H1 (cell line): ENCODE data around the gene CCER1. TPM values are rescaled to one million over a fixed set of nuclear protein-coding genes. Genes with fewer than 3 reads are reported as not detected.

Experiments
- CTCF ChIA-PET: fragments of 300-600 bp; sonication (Branson Sonifier 250); formaldehyde crosslinking; loops from one replicate; lab custom pipeline; 2021; ENCODE audit not compliant: partially characterized antibody; lab: Charles Lee
- POLR2A ChIA-PET: fragments of 300-600 bp; sonication (Branson Sonifier 250); formaldehyde crosslinking; loops from one replicate; lab custom pipeline; 2021; ENCODE audit warnings: inconsistent platforms; ENCODE audit not compliant: partially characterized antibody; lab: Charles Lee
- DNase-seq, 2 experiments: peaks; one replicate each; pipeline versions ENCODE4 v3.0.0 to v3.0.0-alpha.2; 2010 to 2022; ENCODE audit warnings: low spot score in 2 of 2, low read depth in 1 of 2, mixed read lengths in 1 of 2
- FAIRE-seq: peaks from 2 replicates; lab custom pipeline; 2011; peaks lifted over from hg19 to GRCh38; lab: Jason Lieb, UNC
- H2AFZ ChIP-seq: 2 replicates; pipeline ENCODE4 v1.8.1; 2012; ENCODE audit warnings: low read length, inconsistent platforms
- H2AK5ac ChIP-seq: 2 replicates; pipeline ENCODE4 v1.6.1; 2013; ENCODE audit warnings: low read depth, low read length
- H2BK120ac ChIP-seq: replicated peaks from 2 replicates; pipeline ENCODE3; 2013; ENCODE audit warnings: low read depth, low read length, inconsistent platforms
- H2BK12ac ChIP-seq: 2 replicates; pipeline ENCODE4 v1.6.1; 2013; ENCODE audit warnings: low read depth, low read length
- H2BK15ac ChIP-seq: 2 replicates; pipeline ENCODE4 v1.6.1; 2013; ENCODE audit warnings: low read length
- H2BK20ac ChIP-seq: 2 replicates; pipeline ENCODE4 v1.6.1; 2013; ENCODE audit warnings: low read length
- H2BK5ac ChIP-seq: 2 replicates; pipeline ENCODE4 v1.6.1; 2013; ENCODE audit warnings: low read depth, low read length
- H3K14ac ChIP-seq: 2 replicates; pipeline ENCODE4 v1.6.1; 2013; ENCODE audit warnings: inconsistent platforms; ENCODE audit not compliant: insufficient read length
- H3K18ac ChIP-seq: 2 replicates; pipeline ENCODE4 v1.6.1; 2013; ENCODE audit warnings: low read length; ENCODE audit errors: extremely low read depth
- H3K23ac ChIP-seq: 2 replicates; pipeline ENCODE4 v1.6.1; 2013; ENCODE audit warnings: inconsistent platforms; ENCODE audit not compliant: insufficient read length
- H3K23me2 ChIP-seq: 2 replicates; pipeline ENCODE4 v1.6.1; 2013; ENCODE audit warnings: low read depth, low read length
- H3K27ac ChIP-seq: 2 replicates; pipeline ENCODE4 v1.6.1; 2011; ENCODE audit warnings: low read depth, low read length, inconsistent platforms
- H3K27me3 ChIP-seq, 4 experiments: replicated peaks in 1 of 4; 1 replicate in 1 of 4; 2 replicates in 3 of 4; pipeline versions ENCODE4 v1.6.1 to v1.8.1; 2011 to 2013; ENCODE audit warnings: low read length in 3 of 4, mild to moderate bottlenecking in 3 of 4, inconsistent platforms in 2 of 4, mixed read lengths in 2 of 4, moderate library complexity in 1 of 4; ENCODE audit not compliant: control insufficient read depth in 3 of 4, insufficient read depth in 3 of 4; ENCODE audit errors: extremely low read depth in 1 of 4
- H3K36me3 ChIP-seq, 4 experiments: 2 replicates each; pipeline versions ENCODE4 v1.6.1 to v1.8.1; 2011 to 2013; ENCODE audit warnings: mild to moderate bottlenecking in 4 of 4, low read length in 3 of 4, moderate library complexity in 2 of 4, control low read depth in 1 of 4, inconsistent platforms in 1 of 4; ENCODE audit not compliant: insufficient read depth in 4 of 4, control insufficient read depth in 2 of 4
- H3K4ac ChIP-seq: replicated peaks from 2 replicates; pipeline ENCODE3; 2013; ENCODE audit warnings: low read length, low read depth, mixed read lengths, inconsistent platforms; ENCODE audit not compliant: insufficient read length
- H3K4me1 ChIP-seq, 4 experiments: replicated peaks in 1 of 4; 1 replicate in 1 of 4; 2 replicates in 3 of 4; pipeline versions ENCODE4 v1.6.1 to v1.8.1; 2011 to 2013; ENCODE audit warnings: low read length in 3 of 4, inconsistent platforms in 2 of 4, mixed read lengths in 1 of 4; ENCODE audit not compliant: insufficient read depth in 4 of 4, control insufficient read depth in 3 of 4
- H3K4me2 ChIP-seq, 2 experiments: 2 replicates each; pipeline versions ENCODE4 v1.6.1 to v1.8.1; 2011 to 2013; ENCODE audit warnings: low read depth in 2 of 2, low read length in 2 of 2, control low read depth in 1 of 2, inconsistent platforms in 1 of 2, mild to moderate bottlenecking in 1 of 2; ENCODE audit not compliant: insufficient read depth in 1 of 2
- H3K4me3 ChIP-seq, 4 experiments: fragments of 200-600, 300-600 bp in 1 of 4; sonication (generic), shearing (Covaris generic), sonication (Bioruptor Twin) in 1 of 4; 2 replicates each; pipeline versions ENCODE4 v1.5.1 to v1.8.1; 2011 to 2016; ENCODE audit warnings: low read length in 4 of 4, low read depth in 3 of 4, control low read depth in 2 of 4, inconsistent platforms in 2 of 4, mild to moderate bottlenecking in 2 of 4, mixed read lengths in 1 of 4, moderate library complexity in 1 of 4; ENCODE audit not compliant: insufficient read depth in 2 of 4; ENCODE audit errors: extremely low read depth in 1 of 4
- H3K56ac ChIP-seq: replicated peaks from 2 replicates; pipeline ENCODE3; 2013; ENCODE audit warnings: low read depth, mild to moderate bottlenecking, mixed read lengths, low read length, inconsistent platforms; ENCODE audit not compliant: insufficient read length
- H3K79me1 ChIP-seq: 2 replicates; pipeline ENCODE4 v1.6.1; 2013; ENCODE audit warnings: low read depth, low read length, control low read depth
- H3K79me2 ChIP-seq, 2 experiments: 2 replicates each; pipeline versions ENCODE4 v1.6.1 to v1.8.1; 2012 to 2013; ENCODE audit warnings: low read length in 2 of 2, mild to moderate bottlenecking in 2 of 2, inconsistent platforms in 1 of 2; ENCODE audit not compliant: insufficient read depth in 2 of 2, control insufficient read depth in 1 of 2
- H3K9ac ChIP-seq, 4 experiments: replicated peaks in 1 of 4; 1 replicate in 1 of 4; 2 replicates in 3 of 4; pipeline versions ENCODE4 v1.6.1 to v1.8.1; 2011 to 2013; ENCODE audit warnings: low read depth in 3 of 4, low read length in 3 of 4, control low read depth in 2 of 4, mild to moderate bottlenecking in 2 of 4, moderate library complexity in 2 of 4, inconsistent platforms in 1 of 4; ENCODE audit errors: extremely low read depth in 1 of 4
- H3K9me3 ChIP-seq, 2 experiments: 2 replicates each; pipeline versions ENCODE4 v1.6.1 to v1.8.1; 2012 to 2013; ENCODE audit warnings: mild to moderate bottlenecking in 2 of 2, moderate library complexity in 2 of 2, control low read depth in 1 of 2, inconsistent platforms in 1 of 2, low read depth in 1 of 2, low read length in 1 of 2, mixed read lengths in 1 of 2; ENCODE audit not compliant: insufficient read depth in 2 of 2
- H4K20me1 ChIP-seq, 2 experiments: replicated peaks in 1 of 2; 2 replicates each; pipeline versions ENCODE3 to v1.8.1; 2011 to 2013; ENCODE audit warnings: inconsistent platforms in 2 of 2, low read length in 2 of 2, mild to moderate bottlenecking in 1 of 2; ENCODE audit not compliant: insufficient read depth in 2 of 2, control insufficient read depth in 1 of 2
- H4K5ac ChIP-seq: 2 replicates; pipeline ENCODE4 v1.6.1; 2013; ENCODE audit warnings: low read length, low read depth, mixed read lengths, inconsistent platforms; ENCODE audit not compliant: insufficient read length
- H4K8ac ChIP-seq: 2 replicates; pipeline ENCODE4 v1.8.0; 2013; ENCODE audit warnings: mild to moderate bottlenecking, moderate library complexity, low read length, inconsistent platforms; ENCODE audit not compliant: insufficient read depth; ENCODE audit errors: extremely low read depth
- H4K91ac ChIP-seq: replicated peaks from 2 replicates; pipeline ENCODE3; 2013; ENCODE audit warnings: low read length, mixed read lengths, inconsistent platforms; ENCODE audit not compliant: insufficient read length
- CBX5 ChIP-seq: fragments of 300-800, 300-1000 bp; sonication (generic); IDR thresholded peaks from 2 replicates; pipeline ENCODE4 v1.7.1; 2016; ENCODE audit warnings: antibody characterized with exemption, low read length, low read depth
- CREB1 ChIP-seq: IDR thresholded peaks from 2 replicates; pipeline ENCODE4 v1.6.1; 2012; ENCODE audit warnings: inconsistent platforms
- NANOG ChIP-seq: IDR thresholded peaks from 2 replicates; pipeline ENCODE4 v1.6.1; 2011; ENCODE audit warnings: low read length, low read depth, mild to moderate bottlenecking, inconsistent platforms; ENCODE audit not compliant: insufficient read depth, poor library complexity, severe bottlenecking
- RNF2 ChIP-seq: fragments of 200-900, 300-1000 bp; sonication (generic); IDR thresholded peaks from 2 replicates; pipeline ENCODE4 v1.7.1; 2016; ENCODE audit warnings: borderline replicate concordance, low read depth, mild to moderate bottlenecking, antibody characterized with exemption, low read length; ENCODE audit not compliant: poor library complexity, severe bottlenecking; ENCODE audit errors: missing control alignments
- RXRA ChIP-seq: IDR thresholded peaks from 2 replicates; pipeline ENCODE4 v1.6.1; 2011; ENCODE audit warnings: low read depth, mild to moderate bottlenecking, low read length, moderate library complexity; ENCODE audit not compliant: insufficient read depth
- YY1 ChIP-seq: IDR thresholded peaks from 2 replicates; pipeline ENCODE4 v1.6.1; 2011; ENCODE audit warnings: low read depth, mild to moderate bottlenecking, low read length
- WGBS, 2 experiments: shearing (Covaris generic) in 1 of 2; methylation state at CpG; one replicate each; pipeline versions ENCODE4 v1.1.6 to v1.1.7; 2013 to 2015; ENCODE audit warnings: low lambda C conversion rate in 2 of 2, mixed read lengths in 2 of 2, inconsistent platforms in 1 of 2, low coverage in 1 of 2, missing lambda C conversion rate in 1 of 2; ENCODE audit not compliant: insufficient replicate concordance in 2 of 2, insufficient coverage in 1 of 2, insufficient read length in 1 of 2; ENCODE audit errors: extremely low coverage in 1 of 2, missing lambda C conversion rate in 1 of 2; 5-methylcytosine and 5-hydroxymethylcytosine counted together
- polyA plus RNA-seq, 7 experiments: library from polyadenylated mRNA; depleted of rRNA in 3 of 7; stranded (reverse) in 5 of 7; unstranded in 2 of 7; fragments of >200 nt in 5 of 7; fragments of 200-250 nt in 2 of 7; gene quantifications; 1 replicate in 5 of 7; 2 replicates in 1 of 7; 4 replicates in 1 of 7; pipeline versions ENCODE4 v1.2.1 to v1.2.3, GENCODE V29; 2011 to 2013; ENCODE audit warnings: missing spikeins in 2 of 7, mixed read lengths in 2 of 7
- total RNA-seq: library from RNA; stranded (reverse); fragmentation: NEBNext Ultra II Directional; extraction: Animal tissue kit (Norgen Biotek cat#: 25700); gene quantifications from 2 replicates; pipeline ENCODE4 v1.2.1, GENCODE V29; 2021

Gene CCER1
- total and polyA plus RNA-seq, 2 of the 8 experiments (the other 6 are each of a cell fraction or from before 2014, with no cell fraction given), result not detected

- Histone ChIP-seq H3K4ac (no peak overlapping the region), H4K20me1 (no peaks in the 10 kb centered on the region), H4K8ac (no peak overlapping the region), H3K9me3 (no peaks in the 10 kb centered on the region), H3K27me3 (no peaks in the 10 kb centered on the region), H4K91ac (no peak overlapping the region), H3K14ac (no peak overlapping the region), H3K23ac (no peak overlapping the region), H3K18ac (no peak overlapping the region), H2BK5ac (no peak overlapping the region), H3K4me2 (no peak overlapping the region), H3K9ac (no peak overlapping the region), H4K5ac (no peak overlapping the region), H3K79me2 (no peaks in the 10 kb centered on the region), H3K79me1 (no peaks in the 10 kb centered on the region), H2BK120ac (no peak overlapping the region), H3K23me2 (no peaks in the 10 kb centered on the region), H3K4me1 (no peaks in the 10 kb centered on the region), H2BK15ac (no peak overlapping the region), H3K36me3 (no peaks in the 10 kb centered on the region), H2AFZ (no peak overlapping the region), H2BK12ac (no peak overlapping the region), H3K4me3 (no peak overlapping the region), H2BK20ac (no peak overlapping the region), H3K27ac (no peak overlapping the region), H3K56ac (no peak overlapping the region), H2AK5ac (no peak overlapping the region)
- ChIA-PET POLR2A (no interaction called here), CTCF (no interaction called here)
- WGBS, 2 experiments, result 100% methylated on average over 2 of the region's 2 CpGs; no CpG with 5 or more reads in 1 of the 2 experiments
- FAIRE-seq (no peak), DNase-seq (no peak)
- TF ChIP-seq NANOG (no peak), RXRA (no peak), CREB1 (no peak), YY1 (no peak), RNF2 (no peak), CBX5 (no peak)
Measured at GRCh38 chr12:90902596-90902995, 52.4 kb downstream of the CCER1 start.
